Embryonic facial prominence (tissue), 1 donor: Measurements from ENCODE around the gene TPT1.
"Not testable (repeated sequence)": the region's sequence is repeated elsewhere in the genome, so short reads cannot be mapped to it uniquely, and the experiment has no call there.

Experiments
- DNase-seq: peaks from one replicate; pipeline ENCODE4 v3.0.0-alpha.2; 2016; ENCODE audit errors: extremely low spot score

Gene TPT1

DNA sequence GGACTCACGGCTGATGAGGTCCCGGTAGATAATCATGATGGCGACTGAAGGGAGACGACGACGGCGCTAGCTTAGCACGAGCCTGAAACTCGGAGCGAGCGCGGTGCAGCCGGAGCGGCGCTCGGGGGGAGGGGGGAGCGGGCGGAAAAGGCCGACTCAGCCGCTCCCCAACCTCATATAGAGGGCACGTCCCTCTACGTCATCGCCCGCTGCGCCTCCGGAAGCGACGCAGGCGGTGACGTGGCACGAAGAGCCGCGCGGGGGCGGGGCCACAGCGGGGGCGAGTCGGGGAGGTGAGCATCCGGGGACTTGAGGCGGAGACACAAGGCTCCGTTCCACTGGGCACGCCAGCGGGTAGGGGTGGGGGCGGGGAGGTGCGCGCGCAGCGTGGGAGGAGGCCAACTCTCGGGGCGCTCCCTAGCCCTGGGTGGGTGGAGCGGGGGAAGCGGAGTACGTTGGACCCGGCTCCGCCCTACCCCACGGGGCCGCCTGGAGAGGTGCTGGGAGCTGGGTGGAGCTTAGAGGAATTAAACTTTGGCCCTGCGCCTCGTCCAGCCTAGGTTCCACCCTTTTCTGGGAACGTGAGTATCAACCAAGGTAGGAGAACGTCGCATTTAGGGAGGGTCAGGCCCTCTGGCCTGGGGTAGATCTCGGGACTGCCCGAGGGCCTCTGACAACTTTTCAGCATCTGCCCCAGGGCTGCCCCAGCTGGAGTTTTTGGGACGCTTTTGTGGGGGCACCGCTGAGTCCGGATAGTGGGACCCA is at the start of gene TPT1:
TPT1 (minus strand) TSS at position 150 of the 765 bp plus-strand sequence; CDS start at position 36, 114 bp downstream.
- DNase-seq: peak; percentile 97

DNA sequence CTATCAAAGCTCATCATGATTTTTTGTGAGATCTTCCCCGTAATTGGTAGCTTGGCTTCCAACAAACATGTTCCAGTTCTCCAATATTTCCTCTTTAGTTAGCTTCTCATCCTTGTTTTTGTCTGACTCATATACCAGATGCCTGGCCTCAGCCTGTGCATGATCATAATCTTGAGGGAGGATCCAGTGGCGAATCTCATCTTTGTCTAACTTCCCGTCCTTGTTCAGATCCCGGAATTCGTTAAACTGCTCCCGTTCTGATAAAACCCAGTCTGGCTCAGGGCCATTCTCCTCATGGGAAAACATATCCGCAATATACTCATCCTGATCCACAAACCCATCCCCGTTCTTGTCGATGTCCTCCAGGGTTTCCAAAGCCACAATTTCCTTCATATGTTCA is 49.4 kb upstream of the TPT1 start:
- not testable (repeated sequence) for DNase-seq

- DNase-seq: no peak
These were observed 47.7 kb upstream of the TPT1 start for GRCh38 chr13:45388664-45389063.

DNA sequence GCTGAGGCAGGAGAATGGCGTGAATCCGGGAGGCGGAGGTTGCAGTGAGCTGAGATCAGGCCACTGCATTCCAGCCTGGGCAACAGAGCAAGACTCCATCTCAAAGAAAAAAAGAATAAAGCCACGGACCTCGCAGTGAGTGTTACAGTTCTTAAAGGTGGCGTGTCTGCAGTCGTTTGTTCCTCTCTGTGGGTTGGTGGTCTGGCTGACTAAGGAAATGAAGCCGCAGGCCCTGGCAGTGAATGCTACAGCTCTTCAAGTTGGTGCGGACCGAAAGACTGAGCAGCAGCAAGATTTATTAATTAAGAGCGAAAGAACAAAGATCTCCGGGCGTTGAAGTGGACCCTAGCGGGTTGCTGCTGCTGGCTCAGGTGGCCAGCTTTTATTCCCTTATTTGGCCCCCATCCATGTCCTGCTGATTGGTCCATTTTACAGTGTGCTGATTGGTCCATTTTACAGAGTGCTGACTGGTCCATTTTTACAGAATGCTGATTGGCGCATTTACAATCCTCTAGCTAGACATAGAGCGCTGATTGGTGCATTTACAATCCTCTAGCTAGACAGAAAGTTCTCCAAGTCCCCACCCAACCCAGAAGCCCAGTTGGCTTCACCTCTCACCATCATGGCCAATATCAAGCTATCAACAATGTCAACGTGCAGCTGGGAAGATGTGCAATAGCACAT is 46.1 kb upstream of the TPT1 start:
- not testable (repeated sequence) for DNase-seq

- no peak for DNase-seq
These were observed 45.0 kb upstream of the TPT1 start for GRCh38 chr13:45385907-45386553.

DNA sequence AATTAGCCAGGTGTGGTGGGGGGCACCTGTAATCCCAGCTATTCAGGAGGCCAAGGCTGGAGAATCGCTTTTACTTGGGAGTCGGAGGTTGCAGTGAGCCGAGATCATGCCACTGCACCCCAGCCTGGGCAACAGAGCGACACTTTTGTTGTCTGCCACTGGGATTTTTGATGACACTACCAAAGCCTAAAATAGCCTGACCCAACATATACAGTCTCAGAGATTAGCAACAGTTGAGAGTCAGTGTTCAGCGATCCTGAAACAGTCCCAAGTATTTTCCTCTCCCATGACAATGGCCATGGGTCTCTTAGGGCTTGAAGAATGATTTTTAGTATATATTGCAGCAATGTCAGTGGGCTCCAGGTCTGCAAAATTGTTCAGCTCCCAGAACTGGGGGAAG is 44.3 kb upstream of the TPT1 start:
- DNase-seq: no peak

DNA sequence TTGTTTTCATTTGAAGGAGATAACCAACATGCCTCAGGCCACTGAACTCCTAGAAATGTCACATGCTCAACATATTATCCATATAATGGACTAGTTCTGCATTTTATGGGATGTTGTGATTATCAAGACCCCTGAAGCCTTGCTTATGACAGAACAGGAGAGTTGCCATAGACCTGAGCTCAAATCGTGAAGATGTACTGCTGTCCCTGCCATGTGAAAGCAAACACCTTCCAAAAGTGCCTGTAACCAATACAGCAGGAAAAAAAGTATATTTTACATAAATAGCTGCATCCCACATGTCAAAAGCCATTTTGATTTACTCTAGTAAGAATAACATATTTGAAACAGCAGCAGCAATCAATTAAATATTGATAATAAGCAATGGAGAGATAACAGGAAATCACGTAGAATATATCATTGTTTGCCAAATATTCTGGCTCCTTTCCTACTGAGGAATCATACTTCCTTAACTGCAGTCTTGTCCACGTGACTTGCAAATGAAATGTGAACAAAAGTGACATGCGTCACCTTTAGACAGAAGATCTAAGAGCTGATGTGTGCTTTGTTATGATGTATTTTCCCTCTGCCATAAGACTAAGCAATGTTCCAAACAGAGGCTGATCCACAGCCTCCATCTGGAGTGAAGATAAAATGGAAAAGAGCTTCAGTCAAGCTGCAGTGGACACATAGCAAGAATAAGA is 43.6 kb upstream of the TPT1 start:
- no peak for DNase-seq

GRCh38 chr13:45382739-45383138 is 41.8 kb upstream of the TPT1 start:
- not testable (repeated sequence) for DNase-seq

DNA sequence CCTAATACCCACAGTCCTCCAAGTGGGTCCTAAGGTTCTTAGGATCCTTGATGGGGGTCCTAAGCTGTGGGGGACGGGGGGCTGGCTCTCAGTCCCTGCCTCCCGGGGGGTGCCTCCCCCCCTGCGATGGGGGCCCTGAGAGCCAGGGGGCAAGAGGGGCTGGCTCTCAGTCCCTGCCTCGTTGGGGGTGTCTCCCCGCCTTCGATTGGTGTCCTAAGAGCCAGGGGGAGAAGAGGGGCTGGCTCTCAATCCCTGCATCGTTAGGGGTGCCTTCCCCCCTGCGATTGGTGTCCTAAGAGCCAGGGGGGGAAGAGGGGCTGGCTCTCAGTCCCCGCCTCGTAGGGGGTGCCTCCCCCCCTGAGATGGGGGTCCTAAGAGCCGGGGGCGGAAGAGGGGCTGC is 40.2 kb upstream of the TPT1 start:
- no peak for DNase-seq

- DNase-seq: not testable (repeated sequence)
These were observed 39.7 kb upstream of the TPT1 start for GRCh38 chr13:45380708-45381107.

DNA sequence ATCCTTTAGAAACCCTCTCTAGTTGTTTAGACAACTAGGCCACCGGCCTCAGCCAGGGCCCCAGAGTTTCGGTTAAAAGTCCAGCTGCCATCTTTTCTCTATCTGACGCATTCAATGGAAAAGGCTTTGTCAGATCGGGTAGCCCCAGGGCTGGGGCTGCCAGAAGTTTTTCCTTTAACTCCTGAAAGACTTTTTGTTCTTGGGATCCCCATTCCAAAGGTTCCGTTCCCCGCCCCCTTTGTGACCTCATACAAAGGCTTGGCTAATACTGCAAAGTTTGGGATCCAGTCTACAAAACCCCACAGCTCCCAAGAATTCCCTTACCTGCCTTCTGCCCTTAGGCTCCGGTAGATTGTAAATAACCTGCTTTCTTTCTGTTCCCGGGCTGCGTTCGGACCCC is 38.5 kb upstream of the TPT1 start:
- DNase-seq: not testable (repeated sequence)

- not testable (repeated sequence) for DNase-seq
These were observed 37.8 kb upstream of the TPT1 start for GRCh38 chr13:45378786-45379185.

- not testable (repeated sequence) for DNase-seq
These were observed 36.3 kb upstream of the TPT1 start for GRCh38 chr13:45377314-45377713.

GRCh38 chr13:45376651-45377050 is 35.7 kb upstream of the TPT1 start:
- not testable (repeated sequence) for DNase-seq

- DNase-seq: no peak
These were observed 33.9 kb upstream of the TPT1 start for GRCh38 chr13:45374917-45375316.

DNA sequence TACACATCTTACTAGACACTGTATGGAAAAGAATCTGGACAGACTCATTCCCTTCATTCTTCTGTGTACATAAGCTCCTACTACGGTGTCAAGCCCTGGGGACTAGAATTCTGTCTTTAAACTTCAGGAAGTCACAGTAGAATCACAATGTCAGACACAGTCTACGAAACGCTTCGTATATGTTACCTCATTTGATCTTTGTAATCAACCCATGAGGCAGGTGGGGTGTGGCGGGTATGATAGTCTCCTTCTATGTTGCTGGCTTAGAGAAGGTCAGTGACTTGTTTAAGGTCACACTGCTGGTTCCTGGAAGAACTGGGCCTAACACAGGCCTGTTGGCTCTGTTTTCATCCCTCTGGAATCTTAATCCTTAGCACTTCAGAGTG is 32.2 kb upstream of the TPT1 start:
- no peak for DNase-seq

DNA sequence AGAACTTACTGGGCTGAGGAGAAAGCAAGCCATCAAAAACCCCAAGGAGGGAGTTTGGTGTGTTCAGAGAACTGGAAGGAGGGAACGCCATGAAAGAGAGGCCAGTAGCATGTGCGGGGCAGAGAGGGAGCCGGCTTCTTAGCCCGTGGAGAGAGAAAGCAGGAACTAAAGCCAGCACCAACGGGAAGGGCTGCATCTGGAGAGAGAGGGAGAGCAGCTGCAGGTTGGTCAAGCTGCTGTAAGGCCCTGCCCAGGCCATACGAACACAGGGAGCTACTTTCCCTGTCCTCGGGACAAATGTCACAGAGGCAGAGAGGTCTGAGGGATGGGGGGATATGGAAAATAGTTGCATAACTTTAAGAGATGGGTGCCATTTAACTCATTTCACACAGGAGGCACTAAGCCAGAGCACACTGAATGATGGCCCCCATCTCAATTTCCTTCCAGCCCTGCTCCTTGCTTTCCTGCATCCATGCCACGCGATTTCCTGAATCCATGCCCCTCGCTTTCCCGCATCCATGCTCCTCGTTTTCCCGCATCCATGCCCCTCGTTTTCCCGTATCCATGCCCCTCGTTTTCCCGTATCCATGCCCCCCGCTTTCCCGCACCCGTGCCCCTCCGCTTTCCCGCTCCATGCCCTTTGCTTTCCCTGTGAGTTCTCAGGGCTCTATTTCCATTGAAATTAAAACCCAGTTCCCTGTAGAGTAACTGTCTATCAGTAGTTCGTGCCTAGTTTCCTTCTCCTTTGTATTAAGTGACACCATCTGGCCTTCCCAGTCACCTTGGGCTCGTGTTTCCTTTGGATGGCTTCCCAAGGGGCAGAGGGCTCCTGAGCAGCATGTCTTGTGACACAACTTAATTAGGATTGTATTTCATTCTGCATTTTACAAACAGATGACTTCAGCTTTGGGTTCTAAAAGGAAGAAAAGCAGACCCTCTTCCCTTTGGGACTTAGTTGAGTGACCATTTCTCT is 31.5 kb upstream of the TPT1 start:
- no peak for DNase-seq

DNA sequence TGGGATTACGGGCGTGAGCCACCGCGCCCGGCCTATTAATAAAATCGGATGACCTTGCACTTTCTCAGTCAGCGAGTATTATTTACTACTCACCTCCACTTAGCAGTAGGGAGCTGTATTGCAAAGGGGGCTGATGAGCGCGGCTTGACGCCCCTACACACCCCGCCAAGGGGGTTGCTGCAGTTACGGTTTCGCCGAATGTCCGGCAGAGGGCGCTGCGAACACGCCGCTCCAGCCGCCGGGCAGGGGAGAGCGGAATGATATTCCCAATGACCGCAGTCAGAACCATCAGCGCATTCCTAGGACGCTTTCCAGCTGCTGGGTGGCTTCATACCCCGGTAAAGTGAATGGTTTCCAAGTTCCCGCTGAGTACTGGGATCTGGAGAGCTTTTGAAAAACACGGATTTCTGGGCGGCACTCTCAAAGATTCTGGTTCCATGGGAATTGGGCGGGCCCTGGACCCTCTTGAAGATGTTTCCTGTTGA is 30.0 kb upstream of the TPT1 start:
- peak; percentile 58 for DNase-seq

DNA sequence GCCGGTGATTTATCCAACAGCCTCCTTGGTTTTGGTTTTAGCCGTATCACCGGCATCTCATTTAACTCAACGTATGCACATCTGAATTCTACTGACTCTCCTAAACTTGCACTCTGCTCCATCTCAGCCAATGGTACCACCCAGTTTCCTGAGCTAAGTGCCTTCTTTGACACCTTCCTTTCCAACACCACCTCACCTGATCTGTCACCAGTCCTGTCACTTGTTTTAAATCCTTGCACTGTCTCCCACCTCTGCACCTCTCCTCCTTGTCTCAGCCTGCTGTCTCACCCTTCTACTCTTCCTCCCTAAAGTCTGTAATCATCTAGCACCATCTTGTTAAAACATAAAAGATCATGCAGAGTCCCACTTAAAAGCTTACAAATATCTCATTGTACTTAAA is 28.1 kb upstream of the TPT1 start:
- DNase-seq: no peak

GRCh38 chr13:45368571-45368970 is 27.6 kb upstream of the TPT1 start:
- no peak for DNase-seq

GRCh38 chr13:45368005-45368404 is 27.0 kb upstream of the TPT1 start:
- no peak for DNase-seq
